G401 (cell line): ENCODE results near the gene RTP2. TPM values are rescaled to one million over a fixed set of nuclear protein-coding genes. Genes with fewer than 3 reads are reported as not detected.

Experiments used
- DNase-seq: peaks from one replicate; pipeline ENCODE4 v3.0.0-alpha.2; 2015; ENCODE audit warnings: low spot score
- in situ Hi-C: cut with HindIII; loops from 2 replicates; pipeline ENCODE4 v1.10.0; 2016; ENCODE audit warnings: low sequenced_read_pairs, mixed read lengths
- total RNA-seq: library from RNA; depleted of rRNA; stranded (reverse); fragments of >200 nt; shearing (Covaris generic); gene quantifications from 2 replicates; pipeline ENCODE4 v1.2.3, GENCODE V29; 2014

The RTP2 gene
- total RNA-seq, 1 experiment from 2014 or later, result not detected

- in situ Hi-C loops, result loop anchor here (25.0 kb wide), 1 partner anchor 773 kb away; no protein-coding TSS in a partner anchor
- DNase-seq, result peak; percentile 68
These were observed 37.4 kb upstream of the RTP2 start for GRCh38 chr3:187739561-187740332.

DNA sequence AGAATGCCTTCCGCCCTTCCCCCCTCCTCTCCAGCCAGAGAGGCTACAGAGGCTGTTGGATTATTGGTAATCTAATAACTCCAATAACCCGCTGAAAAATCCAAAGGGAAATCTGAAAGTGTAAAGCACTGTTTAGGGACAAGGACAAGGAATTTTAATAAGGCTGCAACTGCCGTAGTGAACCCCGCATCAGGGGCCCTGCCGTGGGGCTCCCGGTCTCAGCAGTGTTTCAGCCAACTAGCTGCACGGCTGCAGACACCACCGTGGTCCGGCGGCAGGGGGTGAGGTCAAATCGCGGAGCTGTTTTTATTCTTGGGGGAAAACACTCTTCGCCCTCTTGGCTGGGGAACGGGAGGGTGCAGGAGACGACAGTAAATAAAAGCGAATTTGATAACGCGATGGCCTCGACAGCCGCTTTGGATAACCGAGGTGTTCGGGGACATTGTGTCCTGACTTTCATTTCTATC lies 36.8 kb upstream of the RTP2 start:
- in situ Hi-C loops, result loop anchor here (25.0 kb wide), 1 partner anchor 773 kb away; no protein-coding TSS in a partner anchor

DNA sequence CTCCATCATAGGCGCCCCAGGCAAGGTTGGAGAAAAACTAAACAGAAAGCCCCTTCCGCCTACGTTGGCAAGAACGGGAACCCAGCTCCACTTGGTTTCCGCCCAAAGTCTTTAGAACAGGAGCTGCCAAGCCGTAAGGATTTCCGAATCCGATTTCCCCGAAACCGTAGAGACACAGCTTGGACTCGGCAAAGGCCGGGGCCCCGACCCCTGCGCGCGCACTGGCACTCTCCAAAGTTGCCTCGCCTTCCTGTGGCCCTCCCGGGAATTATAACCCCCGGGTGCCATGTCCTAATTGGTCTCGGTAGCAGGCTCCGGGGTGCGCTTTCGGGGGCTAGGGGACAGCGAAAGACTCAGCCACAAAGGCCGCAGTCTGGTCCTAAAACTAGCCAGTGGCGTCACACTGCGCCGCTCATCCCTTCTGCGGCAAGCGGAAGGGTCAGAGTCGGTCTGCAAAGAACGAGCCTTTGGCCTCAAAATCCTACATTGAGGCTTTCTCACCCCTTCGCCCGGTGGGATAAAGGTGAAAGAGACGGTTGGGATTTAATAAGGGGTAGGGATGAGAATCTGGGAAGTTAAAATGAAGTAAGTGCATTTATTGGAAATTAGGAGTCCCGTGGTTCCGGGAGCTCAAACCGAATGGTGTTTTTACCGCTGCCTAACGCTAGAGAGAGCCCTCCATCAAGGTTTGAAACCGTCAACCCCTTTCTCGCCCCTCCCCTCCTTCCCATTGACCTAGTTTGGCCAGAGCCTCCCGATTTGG lies 36.2 kb upstream of the RTP2 start:
- DNase-seq, result peak; percentile 97
- in situ Hi-C loops, result loop anchor here (25.0 kb wide), 1 partner anchor 774 kb away; no protein-coding TSS in a partner anchor

More for the DNA sequence above, 36.8 kb upstream of the RTP2 start:
- no peak for DNase-seq

DNA sequence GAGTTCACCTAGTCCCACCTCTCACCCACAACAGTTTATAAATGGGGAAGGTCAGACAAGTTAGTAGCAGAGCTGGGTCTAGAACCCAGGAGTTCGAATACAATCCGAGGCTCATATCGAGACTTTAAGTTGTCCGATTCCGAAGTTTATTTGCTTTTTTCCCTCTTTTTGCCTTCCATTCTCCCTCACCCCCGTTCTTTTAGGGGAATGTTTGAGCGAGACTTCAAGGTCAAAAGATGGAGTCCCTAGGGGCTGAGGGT lies 35.6 kb upstream of the RTP2 start:
- in situ Hi-C loops, result loop anchor here (25.0 kb wide), 1 partner anchor 774 kb away; no protein-coding TSS in a partner anchor
- no peak for DNase-seq

DNA sequence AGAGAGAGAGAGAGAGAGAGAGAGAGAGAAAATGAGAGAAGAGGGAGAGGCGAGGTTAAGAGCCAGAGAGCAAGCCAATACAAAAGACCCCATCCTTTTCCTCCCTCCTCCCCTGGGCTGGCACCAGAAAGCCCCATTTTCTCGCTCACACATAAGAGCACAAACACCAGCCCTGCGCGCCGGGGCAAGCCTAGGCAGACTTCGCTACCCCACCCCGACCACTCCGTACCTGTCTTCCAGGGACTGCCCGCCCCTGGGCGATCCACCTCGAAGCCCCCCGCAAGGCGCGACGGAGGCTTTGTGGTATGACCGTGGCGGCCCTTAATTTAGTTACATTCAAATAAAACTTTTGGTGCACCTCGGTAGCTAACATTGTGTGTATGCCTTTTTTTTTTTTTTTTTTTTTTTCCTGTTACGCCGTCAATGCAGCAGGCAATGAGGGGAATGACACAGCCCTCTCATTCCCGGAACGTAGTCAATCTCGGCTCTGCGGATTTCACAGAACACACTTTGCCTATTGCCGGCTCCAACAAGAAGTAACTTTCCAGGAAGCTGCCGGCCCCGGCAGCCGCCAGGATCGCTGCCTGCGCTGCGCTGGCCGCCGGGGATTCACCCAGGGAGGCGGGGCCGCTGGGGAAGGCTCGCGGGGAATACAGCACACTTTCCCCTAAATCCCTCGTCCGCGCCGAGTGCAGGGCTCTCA lies 35.2 kb upstream of the RTP2 start:
- in situ Hi-C loops, result loop anchor here (25.0 kb wide), 1 partner anchor 775 kb away; no protein-coding TSS in a partner anchor

DNA sequence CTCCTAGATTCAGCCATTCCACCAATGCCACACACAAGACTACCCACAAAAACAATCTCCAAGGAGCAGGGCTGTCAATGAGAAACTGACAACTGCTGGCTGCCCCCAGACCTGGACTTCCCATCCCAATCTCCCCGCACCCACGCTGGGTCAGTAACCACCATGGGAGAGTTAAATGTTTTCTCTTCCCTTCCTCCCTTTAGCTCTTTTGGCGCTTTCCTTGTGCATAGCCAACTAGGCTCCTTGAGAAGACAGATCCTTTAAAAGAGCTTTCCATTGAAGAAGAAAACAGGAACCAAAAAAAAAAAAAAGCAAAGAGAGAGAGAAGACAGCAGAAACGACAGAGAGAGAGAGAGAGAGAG lies 34.6 kb upstream of the RTP2 start:
- in situ Hi-C loops, result loop anchor here (25.0 kb wide), 1 partner anchor 775 kb away; no protein-coding TSS in a partner anchor

More for the DNA sequence above, 35.2 kb upstream of the RTP2 start:
- peak; percentile 49 for DNase-seq

DNA sequence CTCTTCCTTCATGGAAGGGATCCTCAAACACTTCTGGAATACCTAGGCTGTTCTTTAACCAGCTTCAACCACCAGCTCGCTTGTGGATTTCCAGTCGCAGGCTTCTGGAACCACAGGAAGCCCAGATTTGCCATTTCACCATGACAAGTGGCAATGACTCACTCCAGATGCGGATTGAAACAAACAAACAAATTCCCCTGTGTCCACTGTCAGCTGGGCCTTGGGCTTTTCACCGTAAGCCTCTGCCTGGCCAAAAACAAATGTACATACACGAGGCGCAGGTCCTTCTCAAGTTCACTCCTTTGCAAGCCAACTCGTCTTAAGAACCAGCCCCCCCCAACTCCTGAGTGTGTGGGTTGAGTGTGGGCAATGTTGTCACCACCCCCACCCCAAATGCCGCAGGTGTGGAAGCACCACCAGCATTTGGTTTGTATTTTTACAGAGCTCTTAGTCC lies 34.1 kb upstream of the RTP2 start:
- in situ Hi-C loops, result loop anchor here (25.0 kb wide), 1 partner anchor 776 kb away; no protein-coding TSS in a partner anchor
- no peak for DNase-seq

More for the DNA sequence above, 34.6 kb upstream of the RTP2 start:
- no peak for DNase-seq

DNA sequence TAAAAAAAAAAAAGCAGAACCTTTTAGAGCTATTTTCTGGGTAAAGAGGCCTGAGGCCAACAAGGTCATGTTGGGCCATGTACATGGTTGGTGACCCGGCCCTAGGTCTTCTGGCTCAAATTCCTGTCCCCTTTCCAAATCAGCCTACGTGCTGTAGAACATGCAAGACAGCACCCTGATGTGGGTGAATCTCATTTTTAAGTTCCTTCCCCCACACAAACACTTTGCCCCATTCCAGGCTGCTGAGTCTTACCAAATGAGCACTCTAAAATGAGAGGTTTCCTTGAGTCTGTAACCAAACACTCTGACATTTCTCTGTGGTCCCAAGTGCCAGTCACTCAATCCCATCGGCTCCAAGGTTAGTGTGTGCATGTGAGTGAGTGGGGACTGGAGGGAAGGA lies 33.5 kb upstream of the RTP2 start:
- in situ Hi-C loops, result loop anchor here (25.0 kb wide), 1 partner anchor 776 kb away; no protein-coding TSS in a partner anchor
- peak; percentile 36 for DNase-seq

GRCh38 chr3:187735383-187735782 lies 33.0 kb upstream of the RTP2 start:
- in situ Hi-C loops, result loop anchor here (25.0 kb wide), 1 partner anchor 777 kb away; no protein-coding TSS in a partner anchor
- DNase-seq, result peak; percentile 40

GRCh38 chr3:187734841-187735240 lies 32.5 kb upstream of the RTP2 start:
- no peak for DNase-seq
- in situ Hi-C loops, result loop anchor here (25.0 kb wide), 1 partner anchor 777 kb away; no protein-coding TSS in a partner anchor

GRCh38 chr3:187733371-187733770 lies 31.0 kb upstream of the RTP2 start:
- no peak for DNase-seq
- in situ Hi-C loops, result loop anchor here (25.0 kb wide), 1 partner anchor 779 kb away; no protein-coding TSS in a partner anchor

- in situ Hi-C loops, result loop anchor here (25.0 kb wide), 1 partner anchor 783 kb away; no protein-coding TSS in a partner anchor
- no peak for DNase-seq
These were observed 27.2 kb upstream of the RTP2 start for GRCh38 chr3:187729598-187729997.

DNA sequence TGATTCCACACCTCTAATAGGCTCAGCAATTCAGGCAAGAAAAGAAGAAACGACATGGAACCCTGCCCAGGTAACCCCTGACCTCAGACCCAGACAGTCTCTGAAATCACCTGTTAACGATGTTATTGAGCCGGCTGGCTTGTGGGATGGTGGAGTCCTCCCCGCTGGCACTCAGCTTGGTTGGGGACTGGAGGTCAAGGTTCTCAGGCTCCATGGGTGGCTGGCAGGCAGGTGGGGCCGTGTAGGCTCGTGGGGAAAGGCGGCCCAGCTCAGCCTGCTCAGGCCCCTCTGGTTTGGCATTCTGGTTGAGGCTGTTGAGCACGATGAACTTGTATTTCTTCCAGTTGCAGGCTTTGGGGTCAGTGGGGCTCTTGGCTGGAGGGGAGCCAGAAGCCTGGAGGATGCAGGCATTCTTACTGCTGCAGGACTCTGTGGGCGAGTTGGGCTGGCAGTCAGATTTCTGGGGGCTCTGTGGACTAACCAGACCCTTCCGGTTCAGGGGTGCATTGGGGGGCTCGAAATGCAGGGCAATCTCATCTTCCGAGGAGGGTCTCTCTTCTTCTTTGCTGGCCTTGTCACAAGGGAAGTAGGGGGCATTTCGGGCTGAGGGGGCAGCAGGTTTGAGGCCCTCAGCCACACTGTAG lies 26.7 kb upstream of the RTP2 start:
- DNase-seq, result no peak
- in situ Hi-C loops, result loop anchor here (25.0 kb wide), 1 partner anchor 783 kb away; no protein-coding TSS in a partner anchor

DNA sequence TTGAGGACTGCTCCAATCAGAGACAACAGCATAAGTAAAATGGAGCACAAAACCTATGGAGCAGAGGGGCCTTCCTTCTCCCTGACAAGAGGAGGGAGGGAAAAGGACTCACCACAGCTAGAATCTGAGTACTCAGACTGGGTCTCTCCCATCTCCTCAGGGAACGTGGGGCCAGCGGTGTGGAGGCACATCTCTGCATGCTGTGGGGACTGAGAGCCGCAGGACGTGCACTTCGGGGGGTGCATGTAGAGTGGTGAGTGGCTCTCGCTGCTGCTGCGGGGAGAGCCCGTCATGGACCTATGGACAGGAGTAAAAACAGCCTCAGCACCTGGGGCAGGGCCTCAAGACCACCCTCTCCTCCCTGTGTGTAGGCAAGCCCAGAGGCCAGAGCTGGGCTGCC lies 25.9 kb upstream of the RTP2 start:
- no peak for DNase-seq
- in situ Hi-C loops, result loop anchor here (25.0 kb wide), 1 partner anchor 784 kb away; no protein-coding TSS in a partner anchor

- in situ Hi-C loops, result loop anchor here (25.0 kb wide), 1 partner anchor 786 kb away; no protein-coding TSS in a partner anchor
- DNase-seq, result no peak
These were observed 24.2 kb upstream of the RTP2 start for GRCh38 chr3:187726564-187726963.

DNA sequence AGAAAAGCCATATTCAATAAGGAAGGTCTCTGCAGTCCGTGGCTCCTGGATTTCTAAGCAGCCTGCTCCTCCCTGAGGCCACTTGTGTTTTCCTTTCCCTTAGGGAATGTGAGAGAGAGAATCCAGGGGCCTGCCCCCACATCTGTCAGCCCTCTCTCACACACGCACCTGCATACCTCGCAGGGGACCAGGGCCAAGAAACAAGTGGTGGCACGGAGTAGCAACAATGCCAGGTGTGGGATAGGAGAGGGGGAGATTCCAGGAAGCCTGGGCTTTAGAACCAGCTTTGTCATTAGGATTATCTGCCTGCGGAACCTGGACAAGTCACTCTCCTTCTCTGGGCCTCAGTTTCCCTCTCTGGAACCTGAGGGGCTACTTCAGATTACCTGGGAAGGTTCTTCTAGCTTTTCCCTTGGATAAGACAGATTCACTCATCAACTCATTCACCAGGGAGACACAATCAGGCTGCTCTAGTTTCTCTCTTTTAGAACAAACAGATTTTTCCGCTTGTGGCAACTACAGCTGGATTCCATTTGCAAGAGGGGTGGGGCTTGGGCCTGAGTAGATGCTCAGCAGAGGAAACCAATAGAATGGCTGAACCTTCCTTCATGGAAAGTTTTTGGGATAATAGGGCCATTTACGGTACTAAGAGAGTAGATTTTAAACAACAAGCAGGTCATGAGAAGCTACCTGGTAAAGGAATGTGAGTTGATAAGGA lies 23.5 kb upstream of the RTP2 start:
- DNase-seq, result no peak
- in situ Hi-C loops, result loop anchor here (25.0 kb wide), 1 partner anchor 786 kb away; no protein-coding TSS in a partner anchor

DNA sequence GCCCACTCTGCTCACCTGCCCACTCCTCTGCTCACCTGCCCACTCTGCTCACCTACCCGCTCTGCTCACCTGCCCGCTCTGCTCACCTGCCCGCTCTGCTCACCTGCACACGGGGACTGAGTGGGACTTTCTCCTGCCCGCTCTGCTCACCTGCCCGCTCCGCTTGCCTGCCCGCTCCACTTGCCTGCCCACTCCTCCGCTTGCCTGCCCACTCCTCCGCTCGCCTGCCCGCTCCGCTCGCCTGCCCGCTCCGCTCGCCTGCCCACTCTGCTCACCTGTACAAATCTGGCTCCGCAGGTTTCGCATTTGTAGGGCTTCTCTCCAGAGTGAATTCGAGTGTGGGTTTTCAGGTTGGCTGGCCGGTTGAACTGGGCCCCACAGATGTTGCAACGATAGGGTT lies 22.9 kb upstream of the RTP2 start:
- in situ Hi-C loops, result loop anchor here (25.0 kb wide), 1 partner anchor 787 kb away; no protein-coding TSS in a partner anchor
- DNase-seq, result no peak

DNA sequence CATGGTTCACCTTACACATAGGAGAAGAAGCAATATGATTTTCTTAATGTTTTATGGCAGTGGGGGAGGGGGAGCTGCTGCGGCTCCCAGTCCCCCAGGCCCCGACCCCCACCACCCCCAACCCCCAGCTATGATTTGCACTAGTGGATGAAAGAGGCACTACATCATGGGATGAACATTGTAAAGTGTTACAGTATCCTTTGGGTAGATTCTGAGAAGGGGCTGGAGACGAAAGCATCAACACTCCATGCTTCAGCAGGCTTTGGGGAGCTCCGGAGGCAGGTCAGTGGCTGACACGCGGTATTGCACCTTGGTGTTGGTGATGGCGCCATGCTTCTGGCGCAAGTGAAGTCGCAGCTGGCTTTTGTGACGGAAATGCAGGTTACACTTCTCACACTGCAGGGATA lies 19.9 kb upstream of the RTP2 start:
- in situ Hi-C loops, result no loop called here
- no peak for DNase-seq
